ENCODE results near the gene NPAS1. TPM values are rescaled to one million over a fixed set of nuclear protein-coding genes. Genes with fewer than 3 reads are reported as not detected.

Gene NPAS1
- total and polyA plus RNA-seq, 2 of the 13 experiments (the other 11 are each of a cell fraction or from before 2014, with no cell fraction given) = 0.35 to 2.9 TPM

GRCh38 chr19:46984077-46985010 is 35.3 kb upstream of the NPAS1 start (continued):
- TF ChIP-seq NFE2 (CRISPR knock-in tag; IDR thresholded peaks at IDR 0.05) = no peak
- no peak for TF ChIP-seq PLRG1 (conservative IDR thresholded peaks at IDR 0.05)
- TF ChIP-seq TCF7 (IDR thresholded peaks at IDR 0.05; ENCODE audit: low read depth) = peak; percentile 51
- no peak for TF ChIP-seq PTBP1 (IDR thresholded peaks at IDR 0.05; ENCODE audit: low read depth, low read length, poor library complexity, severe bottlenecking)
- 0 out of 2 replicates have a peak, but pooled peaks have one; percentile 14 for TF ChIP-seq ARHGAP35 (CRISPR knock-in tag; IDR thresholded peaks at IDR 0.05; ENCODE audit: borderline replicate concordance)
- TF ChIP-seq PBX3 (CRISPR knock-in tag; IDR thresholded peaks at IDR 0.05; ENCODE audit: borderline replicate concordance) = no peak
- TF ChIP-seq YEATS4 (CRISPR knock-in tag; IDR thresholded peaks at IDR 0.05; ENCODE audit: borderline replicate concordance) = peak; percentile 84
- TF ChIP-seq HMGA1 (CRISPR knock-in tag; conservative IDR thresholded peaks at IDR 0.05) = no peak
- TF ChIP-seq HMG20B (CRISPR knock-in tag; conservative IDR thresholded peaks at IDR 0.05) = 0 out of 2 replicates have a peak, but pooled peaks have one; percentile 28
- TF ChIP-seq, protein P1, sequence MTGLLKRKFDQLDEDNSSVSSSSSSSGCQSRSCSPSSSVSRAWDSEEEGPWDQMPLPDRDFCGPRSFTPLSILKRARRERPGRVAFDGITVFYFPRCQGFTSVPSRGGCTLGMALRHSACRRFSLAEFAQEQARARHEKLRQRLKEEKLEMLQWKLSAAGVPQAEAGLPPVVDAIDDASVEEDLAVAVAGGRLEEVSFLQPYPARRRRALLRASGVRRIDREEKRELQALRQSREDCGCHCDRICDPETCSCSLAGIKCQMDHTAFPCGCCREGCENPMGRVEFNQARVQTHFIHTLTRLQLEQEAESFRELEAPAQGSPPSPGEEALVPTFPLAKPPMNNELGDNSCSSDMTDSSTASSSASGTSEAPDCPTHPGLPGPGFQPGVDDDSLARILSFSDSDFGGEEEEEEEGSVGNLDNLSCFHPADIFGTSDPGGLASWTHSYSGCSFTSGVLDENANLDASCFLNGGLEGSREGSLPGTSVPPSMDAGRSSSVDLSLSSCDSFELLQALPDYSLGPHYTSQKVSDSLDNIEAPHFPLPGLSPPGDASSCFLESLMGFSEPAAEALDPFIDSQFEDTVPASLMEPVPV (CRISPR knock-in tag; IDR thresholded peaks at IDR 0.05) = no peak
- TF ChIP-seq NKX3-1 (CRISPR knock-in tag; IDR thresholded peaks at IDR 0.05) = no peak
- TF ChIP-seq ZNF441 (CRISPR knock-in tag; IDR thresholded peaks at IDR 0.05; ENCODE audit: borderline replicate concordance) = 0 out of 2 replicates have a peak, but pooled peaks have one; percentile 35
- TF ChIP-seq NFIC (IDR thresholded peaks at IDR 0.05; ENCODE audit: low read length) = peak; percentile 74
- TF ChIP-seq GMEB2 (CRISPR knock-in tag; IDR thresholded peaks at IDR 0.05; ENCODE audit: low read depth) = 0 out of 2 replicates have a peak, but pooled peaks have one; percentile 41
- peak; percentile 58; the same call in 1 of the 2 replicates for TF ChIP-seq CREB1 (IDR thresholded peaks at IDR 0.05)
- TF ChIP-seq CREB1 (CRISPR knock-in tag; IDR thresholded peaks at IDR 0.05) = peak; percentile 77
- TF ChIP-seq ZNF839 (CRISPR knock-in tag; IDR thresholded peaks at IDR 0.05; ENCODE audit: borderline replicate concordance) = no peak
- TF ChIP-seq ZFP90 (CRISPR knock-in tag; IDR thresholded peaks at IDR 0.05; ENCODE audit: borderline replicate concordance) = no peak
- TF ChIP-seq TFDP2 (CRISPR knock-in tag; IDR thresholded peaks at IDR 0.05) = peak; percentile 71; the same call in 1 of the 2 replicates
- TF ChIP-seq, protein P2, sequence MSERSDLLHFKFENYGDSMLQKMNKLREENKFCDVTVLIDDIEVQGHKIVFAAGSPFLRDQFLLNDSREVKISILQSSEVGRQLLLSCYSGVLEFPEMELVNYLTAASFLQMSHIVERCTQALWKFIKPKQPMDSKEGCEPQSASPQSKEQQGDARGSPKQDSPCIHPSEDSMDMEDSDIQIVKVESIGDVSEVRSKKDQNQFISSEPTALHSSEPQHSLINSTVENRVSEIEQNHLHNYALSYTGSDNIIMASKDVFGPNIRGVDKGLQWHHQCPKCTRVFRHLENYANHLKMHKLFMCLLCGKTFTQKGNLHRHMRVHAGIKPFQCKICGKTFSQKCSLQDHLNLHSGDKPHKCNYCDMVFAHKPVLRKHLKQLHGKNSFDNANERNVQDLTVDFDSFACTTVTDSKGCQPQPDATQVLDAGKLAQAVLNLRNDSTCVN (CRISPR knock-in tag; IDR thresholded peaks at IDR 0.05; ENCODE audit: borderline replicate concordance) = no peak; the same call in 1 of the 2 replicates
- no peak for TF ChIP-seq ZFP36 (IDR thresholded peaks at IDR 0.05; ENCODE audit: borderline replicate concordance, low read depth, low read length, partially characterized antibody)
- TF ChIP-seq SP4 (CRISPR knock-in tag; IDR thresholded peaks at IDR 0.05) = peak; percentile 64
